Activated CD4-positive, alpha-beta memory T cell treated with anti-CD3 and anti-CD28 coated beads, Interleukin-2, amount 10 ng/mL, durations not matched to agents 7 days and 5 days (primary cell): ENCODE data around the gene ZNF302. TPM values are rescaled to one million over a fixed set of nuclear protein-coding genes. Genes with fewer than 3 reads are reported as not detected.

Source experiments
- CTCF ChIA-PET: fragments of 350-600 bp; sonication (Branson Sonifier 250); formaldehyde crosslinking; loops from one replicate; lab custom pipeline; 2021; ENCODE audit warnings: antibody characterized with exemption, inconsistent platforms; lab: Charles Lee
- POLR2A ChIA-PET: fragments of 350-600 bp; sonication (Branson Sonifier 250); formaldehyde crosslinking; loops from one replicate; lab custom pipeline; 2021; ENCODE audit warnings: antibody characterized with exemption; lab: Charles Lee
- DNase-seq: peaks from one replicate; pipeline ENCODE4 v3.0.0-alpha.2; 2020
- H3K27ac Mint-ChIP-seq: one replicate; pipeline ENCODE4 v1.8.0; 2021; ENCODE audit warnings: mild to moderate bottlenecking, mixed read lengths
- H3K27me3 Mint-ChIP-seq: one replicate; pipeline ENCODE4 v1.8.0; 2021; ENCODE audit warnings: mixed read lengths
- H3K36me3 Mint-ChIP-seq: one replicate; pipeline ENCODE4 v1.8.0; 2021; ENCODE audit warnings: low read depth, mixed read lengths
- H3K4me1 Mint-ChIP-seq: one replicate; pipeline ENCODE4 v1.8.0; 2021; ENCODE audit warnings: mixed read lengths
- H3K4me3 Mint-ChIP-seq: one replicate; pipeline ENCODE4 v1.8.0; 2021; ENCODE audit warnings: mild to moderate bottlenecking, mixed read lengths
- H3K9me3 Mint-ChIP-seq: one replicate; pipeline ENCODE4 v1.8.0; 2021; ENCODE audit warnings: mixed read lengths
- total RNA-seq, 2 experiments: library from RNA; stranded (reverse); gene quantifications; one replicate each; pipeline ENCODE4 v1.2.3, GENCODE V29; 2021

The ZNF302 gene
- total RNA-seq, 2 experiments from 2014 or later = 18.4 to 20.3 TPM

- Mint-ChIP-seq H3K36me3 (peaks cover 12% of the 10 kb centered on the region), H3K27ac (no peak overlapping the region), H3K27me3 (peaks cover 8% of the 10 kb centered on the region), H3K4me1 (no peaks in the 10 kb centered on the region), H3K9me3 (peaks cover 21% of the 10 kb centered on the region), H3K4me3 (no peak overlapping the region)
- peak; percentile 57 for DNase-seq
- CTCF ChIA-PET = interaction anchor here (0.6 to 4.5 kb wide), 6 partner anchors 21 to 632 kb away, joined by 3 to 62 read pairs (median 4); partner anchors contain the start of gene ZNF181
- POLR2A ChIA-PET = no interaction called here
Observed at GRCh38 chr19:34712395-34713261, 35.1 kb downstream of the ZNF302 start.

- POLR2A ChIA-PET = no interaction called here
- CTCF ChIA-PET = interaction anchor here (0.6 to 4.5 kb wide), 4 partner anchors 21 to 213 kb away, joined by 3 to 62 read pairs (median 5); partner anchors contain the start of gene ZNF181
- Mint-ChIP-seq H3K36me3 (peaks cover 12% of the 10 kb centered on the region), H3K4me3 (no peak overlapping the region), H3K9me3 (peaks cover 21% of the 10 kb centered on the region), H3K27me3 (peaks cover 11% of the 10 kb centered on the region), H3K27ac (no peak overlapping the region), H3K4me1 (no peaks in the 10 kb centered on the region)
- no peak for DNase-seq
Observed at GRCh38 chr19:34713262-34713637, 35.8 kb downstream of the ZNF302 start.

GRCh38 chr19:34715357-34715756 lies 37.9 kb downstream of the ZNF302 start:
- peaks cover 21% of the 10 kb centered on the region for H3K9me3 Mint-ChIP-seq
- no peak overlapping the region for H3K27ac Mint-ChIP-seq
- ChIA-PET CTCF (no interaction called here), POLR2A (no interaction called here)
- DNase-seq = no peak
- peaks cover 11% of the 10 kb centered on the region for H3K27me3 Mint-ChIP-seq
- H3K4me3 Mint-ChIP-seq = no peak overlapping the region
- no peaks in the 10 kb centered on the region for H3K4me1 Mint-ChIP-seq
- peaks cover 12% of the 10 kb centered on the region for H3K36me3 Mint-ChIP-seq

- CTCF ChIA-PET = no interaction called here
- POLR2A ChIA-PET = no interaction called here
- Mint-ChIP-seq H3K27me3 (peaks cover 10% of the 10 kb centered on the region), H3K27ac (no peak overlapping the region), H3K9me3 (no peaks in the 10 kb centered on the region), H3K4me1 (no peaks in the 10 kb centered on the region), H3K4me3 (no peak overlapping the region), H3K36me3 (no peaks in the 10 kb centered on the region)
- DNase-seq = no peak
Observed at GRCh38 chr19:34722353-34722752, 44.9 kb downstream of the ZNF302 start.

- Mint-ChIP-seq H3K9me3 (no peaks in the 10 kb centered on the region), H3K36me3 (no peaks in the 10 kb centered on the region), H3K4me1 (no peaks in the 10 kb centered on the region), H3K27me3 (peaks cover 5% of the 10 kb centered on the region), H3K27ac (no peak overlapping the region), H3K4me3 (no peak overlapping the region)
- CTCF ChIA-PET = no interaction called here
- DNase-seq = no peak
- POLR2A ChIA-PET = no interaction called here
Observed at GRCh38 chr19:34725400-34725799, 47.9 kb downstream of the ZNF302 start.

- H3K36me3 Mint-ChIP-seq = peaks cover 12% of the 10 kb centered on the region
- H3K27me3 Mint-ChIP-seq = peaks cover 3% of the 10 kb centered on the region
- no peak overlapping the region for H3K27ac Mint-ChIP-seq
- ChIA-PET CTCF (no interaction called here), POLR2A (no interaction called here)
- DNase-seq = no peak
- H3K4me1 Mint-ChIP-seq = peaks cover 26% of the 10 kb centered on the region
- H3K9me3 Mint-ChIP-seq = peaks cover 8% of the 10 kb centered on the region
- peak overlapping the region; percentile 10 for H3K4me3 Mint-ChIP-seq
Observed at GRCh38 chr19:34731019-34731829, 53.7 kb downstream of the ZNF302 start.

GRCh38 chr19:34731964-34732363 lies 54.5 kb downstream of the ZNF302 start:
- no peaks in the 10 kb centered on the region for H3K27me3 Mint-ChIP-seq
- peak overlapping the region; percentile 10 for H3K4me3 Mint-ChIP-seq
- POLR2A ChIA-PET = interaction anchor here (1.9 kb wide), 1 partner anchor 54 kb away, joined by 21 read pairs; the partner anchor contains the start of genes SCGB2B2 and ZNF302
- DNase-seq = no peak
- H3K9me3 Mint-ChIP-seq = peaks cover 8% of the 10 kb centered on the region
- no peak overlapping the region for H3K27ac Mint-ChIP-seq
- CTCF ChIA-PET = no interaction called here
- H3K36me3 Mint-ChIP-seq = peaks cover 12% of the 10 kb centered on the region
- H3K4me1 Mint-ChIP-seq = peaks cover 26% of the 10 kb centered on the region

GRCh38 chr19:34732612-34733211 lies 55.2 kb downstream of the ZNF302 start:
- CTCF ChIA-PET = interaction anchor here (2.5 kb wide), 1 partner anchor 55 kb away, joined by 11 read pairs; the partner anchor contains the start of genes SCGB2B2 and ZNF302
- Mint-ChIP-seq H3K36me3 (peaks cover 12% of the 10 kb centered on the region), H3K27ac (no peak overlapping the region), H3K9me3 (peaks cover 8% of the 10 kb centered on the region), H3K4me3 (no peak overlapping the region), H3K27me3 (no peaks in the 10 kb centered on the region), H3K4me1 (peaks cover 26% of the 10 kb centered on the region)
- POLR2A ChIA-PET = interaction anchor here (0.7 to 1.9 kb wide), 2 partner anchors 40 to 55 kb away, joined by 3 to 21 read pairs; partner anchors contain the start of genes SCGB2B2 and ZNF302
- no peak for DNase-seq

- Mint-ChIP-seq H3K9me3 (peaks cover 11% of the 10 kb centered on the region), H3K4me3 (peak overlapping the region; percentile 89), H3K36me3 (peaks cover 15% of the 10 kb centered on the region), H3K27me3 (no peaks in the 10 kb centered on the region), H3K27ac (peak overlapping the region; percentile 90), H3K4me1 (peaks cover 26% of the 10 kb centered on the region)
- POLR2A ChIA-PET = interaction anchor here (0.7 to 1.9 kb wide), 2 partner anchors 39 to 56 kb away, joined by 3 to 21 read pairs; partner anchors contain the start of genes SCGB2B2 and ZNF302
- DNase-seq = no peak
- CTCF ChIA-PET = interaction anchor here (1.6 to 2.5 kb wide), 2 partner anchors 21 to 56 kb away, joined by 3 to 11 read pairs; partner anchors contain the start of genes SCGB2B2 and ZNF302
Observed at GRCh38 chr19:34733266-34733745, 55.8 kb downstream of the ZNF302 start.

GRCh38 chr19:34733746-34734536 lies 56.5 kb downstream of the ZNF302 start, which contains the start of gene ZNF181:
TSS of gene ZNF181 (plus strand) at chr19:34734243. CDS start at chr19:34735038, 795 bp downstream.
- Mint-ChIP-seq H3K27me3 (no peaks in the 10 kb centered on the region), H3K9me3 (peaks cover 14% of the 10 kb centered on the region), H3K27ac (peak within 1 kb of the TSS; percentile 90), H3K4me1 (peaks cover 26% of the 10 kb centered on the region), H3K4me3 (peak within 1 kb of the TSS; percentile 89), H3K36me3 (peaks cover 19% of the 10 kb centered on the region)
- ChIA-PET POLR2A (interaction anchor here (0.7 to 1.9 kb wide), 3 partner anchors 38 to 266 kb away, joined by 3 to 21 read pairs (median 3); partner anchors contain the start of genes GRAMD1A, SCGB2B2 and ZNF302), CTCF (interaction anchor here (1.6 to 2.5 kb wide), 2 partner anchors 21 to 56 kb away, joined by 3 to 11 read pairs; partner anchors contain the start of genes SCGB2B2 and ZNF302)
- DNase-seq = peak; percentile 86

GRCh38 chr19:34734537-34735103 lies 57.1 kb downstream of the ZNF302 start:
- CTCF ChIA-PET = interaction anchor here (1.6 to 2.5 kb wide), 2 partner anchors 22 to 57 kb away, joined by 3 to 11 read pairs; partner anchors contain the start of genes SCGB2B2 and ZNF302
- peak overlapping the region; percentile 90 for H3K27ac Mint-ChIP-seq
- H3K36me3 Mint-ChIP-seq = peaks cover 25% of the 10 kb centered on the region
- no peaks in the 10 kb centered on the region for H3K27me3 Mint-ChIP-seq
- POLR2A ChIA-PET = interaction anchor here (1.1 kb wide), 1 partner anchor 265 kb away, joined by 3 read pairs; the partner anchor contains the start of gene GRAMD1A
- H3K4me3 Mint-ChIP-seq = peak overlapping the region; percentile 89
- DNase-seq = no peak
- H3K4me1 Mint-ChIP-seq = peaks cover 26% of the 10 kb centered on the region
- peaks cover 18% of the 10 kb centered on the region for H3K9me3 Mint-ChIP-seq
